ENCODE measurements around the gene UQCRQ.

GRCh38 chr5:132916086-132916485 is 49.6 kb downstream of the UQCRQ start:
- TF ChIP-seq POLR2A (IDR thresholded peaks at IDR 0.05; ENCODE audit: extremely low read depth, insufficient read length), result no peak
- TF ChIP-seq CTCF (IDR thresholded peaks at IDR 0.05; ENCODE audit: low read depth, low read length), result no peak
- TF ChIP-seq MYC (IDR thresholded peaks at IDR 0.05; ENCODE audit: low read depth, low read length), result no peak
- no peak for TF ChIP-seq MAX (IDR thresholded peaks at IDR 0.05; ENCODE audit: low read depth, low read length)
